Caco-2 (cell line): ENCODE data around the gene ADGRD1. TPM values are rescaled to one million over a fixed set of nuclear protein-coding genes. Genes with fewer than 3 reads are reported as not detected.

ENCODE experiments used
- BruUV-seq: library from RNA; stranded (reverse); fragments of 400-500 nt; replicated peaks from 2 replicates; lab custom pipeline; 2021; lab: Mats Ljungman, UMichigan
- CTCF ChIA-PET: fragments of 300-600 bp; sonication (Branson Sonifier 250); formaldehyde crosslinking; loops from one replicate; lab custom pipeline; 2022; ENCODE audit warnings: antibody characterized with exemption; lab: Charles Lee
- POLR2A ChIA-PET: fragments of 300-600 bp; sonication (Branson Sonifier 250); formaldehyde crosslinking; loops from one replicate; lab custom pipeline; 2022; ENCODE audit warnings: antibody characterized with exemption; lab: Charles Lee
- DNase-seq, 2 experiments: peaks; one replicate each; pipeline versions ENCODE4 v3.0.0 to v3.0.0-alpha.2; 2020 to 2022
- H3K27me3 ChIP-seq: replicated peaks from 2 replicates; pipeline ENCODE4 v1.6.0; 2011; ENCODE audit warnings: low read length; ENCODE audit not compliant: control insufficient read depth, insufficient read depth
- H3K36me3 ChIP-seq: 2 replicates; pipeline ENCODE4 v1.5.1; 2011; ENCODE audit warnings: low read length; ENCODE audit not compliant: control insufficient read depth, insufficient read depth
- H3K4me1 ChIP-seq: fragments of 250-450 bp; sonication (Bioruptor Pico); 2 replicates; pipeline ENCODE4 v1.5.1; 2020; ENCODE audit warnings: mild to moderate bottlenecking
- H3K4me3 ChIP-seq: 2 replicates; pipeline ENCODE4 v1.5.1; 2011; ENCODE audit warnings: low read depth, mild to moderate bottlenecking, control low read depth, low read length
- H3K9me3 ChIP-seq: fragments of 250-450 bp; sonication (Bioruptor Pico); 2 replicates; pipeline ENCODE4 v1.5.1; 2020; ENCODE audit warnings: mild to moderate bottlenecking, moderate library complexity
- H3K27ac Mint-ChIP-seq: one replicate; pipeline ENCODE4 v1.8.0; 2022; ENCODE audit warnings: mixed read lengths; ENCODE audit not compliant: unreplicated experiment
- H3K27me3 Mint-ChIP-seq: one replicate; pipeline ENCODE4 v1.8.0; 2022; ENCODE audit warnings: mixed read lengths; ENCODE audit not compliant: insufficient read depth, unreplicated experiment
- H3K36me3 Mint-ChIP-seq: one replicate; pipeline ENCODE4 v1.8.0; 2022; ENCODE audit warnings: mild to moderate bottlenecking, mixed read lengths; ENCODE audit not compliant: insufficient read depth, unreplicated experiment
- H3K4me1 Mint-ChIP-seq: one replicate; pipeline ENCODE4 v1.8.0; 2022; ENCODE audit warnings: low read depth, mixed read lengths; ENCODE audit not compliant: unreplicated experiment
- H3K4me3 Mint-ChIP-seq: one replicate; pipeline ENCODE4 v1.8.0; 2022; ENCODE audit warnings: mild to moderate bottlenecking, moderate library complexity, mixed read lengths; ENCODE audit not compliant: unreplicated experiment
- H3K9me3 Mint-ChIP-seq: one replicate; pipeline ENCODE4 v1.8.0; 2022; ENCODE audit warnings: mixed read lengths; ENCODE audit not compliant: unreplicated experiment
- CTCF ChIP-seq, 2 experiments: fragments of 200-600 bp in 1 of 2; IDR thresholded peaks; 1 replicate in 1 of 2; 2 replicates in 1 of 2; pipeline versions ENCODE4 v1.5.1 to v1.8.0; 2011 to 2022; ENCODE audit warnings: antibody characterized with exemption in 1 of 2, control low read depth in 1 of 2, inconsistent platforms in 1 of 2, low read depth in 1 of 2, low read length in 1 of 2, mild to moderate bottlenecking in 1 of 2, moderate library complexity in 1 of 2; ENCODE audit not compliant: insufficient read depth in 1 of 2, severe bottlenecking in 1 of 2, unreplicated experiment in 1 of 2
- intact Hi-C: fragments of 100-400 bp; cut with micrococcal nuclease; formaldehyde crosslinking; loops from one replicate; pipeline ENCODE4 v1.10.0; 2022; ENCODE audit not compliant: unreplicated experiment
- total RNA-seq: library from RNA; stranded (reverse); gene quantifications from 2 replicates; pipeline ENCODE4 v1.2.3, GENCODE V29; 2022

Gene ADGRD1
- total RNA-seq, 1 experiment from 2014 or later: 3.6 TPM

- H3K27me3 Mint-ChIP-seq: no peaks in the 10 kb centered on the region
- POLR2A ChIA-PET: no interaction called here
- CTCF ChIA-PET: no interaction called here
- H3K4me3 ChIP-seq: no peak overlapping the region
- H3K27me3 ChIP-seq: no peaks in the 10 kb centered on the region; the same call in 1 of the 2 replicates
- peak in 1 of 2 experiments; percentile 27 for DNase-seq
- no peaks in the 10 kb centered on the region for H3K4me1 ChIP-seq
- H3K36me3 Mint-ChIP-seq: no peaks in the 10 kb centered on the region
- no peak overlapping the region for H3K4me3 Mint-ChIP-seq
- BruUV-seq: no TSS peak
- H3K9me3 Mint-ChIP-seq: no peaks in the 10 kb centered on the region
- H3K4me1 Mint-ChIP-seq: no peaks in the 10 kb centered on the region
- no peak for TF ChIP-seq CTCF (IDR thresholded peaks at IDR 0.05; ENCODE audit: insufficient read depth in 1 of 2, low read depth in 1 of 2, low read length in 1 of 2, severe bottlenecking in 1 of 2, unreplicated experiment in 1 of 2)
- intact Hi-C loops: loop anchor here (10.0 kb wide), 1 partner anchor 722 kb away; the partner anchor contains the start of gene MMP17
- no peak overlapping the region for H3K27ac Mint-ChIP-seq
- H3K36me3 ChIP-seq: no peaks in the 10 kb centered on the region
- no peaks in the 10 kb centered on the region for H3K9me3 ChIP-seq
Measured at GRCh38 chr12:131102493-131102931, 148.8 kb downstream of the ADGRD1 start.

- H3K27ac Mint-ChIP-seq: no peak overlapping the region
- CTCF ChIA-PET: interaction anchor here (4.0 kb wide), 1 partner anchor 30 kb away, joined by 29 read pairs; no protein-coding TSS in a partner anchor
- H3K27me3 Mint-ChIP-seq: no peaks in the 10 kb centered on the region
- Histone ChIP-seq H3K9me3 (no peaks in the 10 kb centered on the region), H3K4me1 (no peaks in the 10 kb centered on the region), H3K27me3 (no peaks in the 10 kb centered on the region; the same call in 1 of the 2 replicates), H3K4me3 (no peak overlapping the region), H3K36me3 (no peaks in the 10 kb centered on the region)
- H3K4me3 Mint-ChIP-seq: no peak overlapping the region
- H3K4me1 Mint-ChIP-seq: no peaks in the 10 kb centered on the region
- DNase-seq: peak in 1 of 2 experiments; percentile 32
- no peaks in the 10 kb centered on the region for H3K36me3 Mint-ChIP-seq
- intact Hi-C loops: loop anchor here (10.0 kb wide), 1 partner anchor 722 kb away; the partner anchor contains the start of gene MMP17
- H3K9me3 Mint-ChIP-seq: no peaks in the 10 kb centered on the region
- POLR2A ChIA-PET: no interaction called here
- TF ChIP-seq CTCF (IDR thresholded peaks at IDR 0.05; ENCODE audit: insufficient read depth in 1 of 2, low read depth in 1 of 2, low read length in 1 of 2, severe bottlenecking in 1 of 2, unreplicated experiment in 1 of 2): no peak
- no TSS peak for BruUV-seq
Measured at GRCh38 chr12:131102991-131103668, 149.4 kb downstream of the ADGRD1 start.

GRCh38 chr12:131103669-131104462 is 150.2 kb downstream of the ADGRD1 start:
- H3K9me3 ChIP-seq: no peaks in the 10 kb centered on the region
- ChIA-PET POLR2A (no interaction called here), CTCF (interaction anchor here (0.5 to 4.0 kb wide), 5 partner anchors 29 to 726 kb away, joined by 3 to 29 read pairs (median 6); no protein-coding TSS in a partner anchor)
- DNase-seq: peak in 1 of 2 experiments; percentile 24
- TF ChIP-seq CTCF (IDR thresholded peaks at IDR 0.05; ENCODE audit: insufficient read depth in 1 of 2, low read depth in 1 of 2, low read length in 1 of 2, severe bottlenecking in 1 of 2, unreplicated experiment in 1 of 2): no peak
- H3K36me3 Mint-ChIP-seq: no peaks in the 10 kb centered on the region
- no peaks in the 10 kb centered on the region for H3K9me3 Mint-ChIP-seq
- no peaks in the 10 kb centered on the region for H3K4me1 Mint-ChIP-seq
- no peaks in the 10 kb centered on the region for H3K36me3 ChIP-seq
- intact Hi-C loops: loop anchor here (1.0 to 10.0 kb wide), 4 partner anchors 28 to 721 kb away; partner anchors contain the start of gene MMP17
- BruUV-seq: no TSS peak
- H3K4me3 ChIP-seq: no peak overlapping the region
- no peaks in the 10 kb centered on the region for H3K4me1 ChIP-seq
- no peaks in the 10 kb centered on the region for H3K27me3 Mint-ChIP-seq
- H3K27ac Mint-ChIP-seq: no peak overlapping the region
- no peaks in the 10 kb centered on the region; the same call in 1 of the 2 replicates for H3K27me3 ChIP-seq
- no peak overlapping the region for H3K4me3 Mint-ChIP-seq
